HG02870 (cell line): ENCODE data around the gene FUCA2.
"Not testable (repeated sequence)": the region's sequence is repeated elsewhere in the genome, so short reads cannot be mapped to it uniquely, and the experiment has no call there.

Source experiments
- ATAC-seq: cut with Tn5 transposase; IDR thresholded peaks from one replicate; pipeline ENCODE4 v1.9.1; 2021; ENCODE audit warnings: mild to moderate bottlenecking, moderate library complexity; ENCODE audit not compliant: unreplicated experiment

Gene FUCA2

DNA sequence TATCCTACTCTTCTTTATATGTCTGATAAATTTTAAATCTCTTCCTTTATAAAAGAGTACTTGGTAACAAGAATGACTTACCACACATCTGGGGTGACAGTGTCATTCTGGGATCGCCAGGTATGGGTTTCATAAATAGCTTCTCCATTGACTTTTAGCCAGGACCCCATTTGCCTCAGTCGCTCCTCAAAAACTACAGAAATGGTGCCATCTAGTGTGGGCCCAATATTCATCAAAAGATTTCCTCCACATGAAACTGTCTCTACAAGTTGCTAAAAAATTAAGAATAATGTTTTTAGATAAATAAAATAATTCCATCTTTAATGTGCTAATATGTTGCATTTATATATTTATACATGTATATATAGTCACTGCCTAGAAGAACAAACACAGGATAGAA, 9.7 kb downstream of the FUCA2 start:
- ATAC-seq: no peak

DNA sequence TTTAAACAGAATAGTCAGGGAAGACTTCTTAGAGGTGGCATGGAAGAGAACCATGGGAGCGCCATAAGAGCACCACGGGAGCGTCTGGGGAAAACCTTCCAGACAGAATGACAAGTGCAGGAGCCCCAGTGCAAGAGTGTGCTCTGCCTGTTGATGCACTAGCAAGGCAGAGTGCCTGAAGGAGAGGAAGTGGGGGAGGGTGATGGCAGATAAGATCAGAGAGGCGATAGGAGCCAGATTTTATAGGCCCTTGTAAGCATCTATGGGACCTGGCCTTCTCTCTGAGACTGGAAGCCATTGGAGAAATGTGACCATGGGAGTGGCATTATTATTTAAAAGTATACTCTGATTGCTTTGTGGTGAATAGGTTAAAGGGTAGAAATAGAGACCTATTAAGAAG, 13.1 kb downstream of the FUCA2 start:
- no peak for ATAC-seq

DNA sequence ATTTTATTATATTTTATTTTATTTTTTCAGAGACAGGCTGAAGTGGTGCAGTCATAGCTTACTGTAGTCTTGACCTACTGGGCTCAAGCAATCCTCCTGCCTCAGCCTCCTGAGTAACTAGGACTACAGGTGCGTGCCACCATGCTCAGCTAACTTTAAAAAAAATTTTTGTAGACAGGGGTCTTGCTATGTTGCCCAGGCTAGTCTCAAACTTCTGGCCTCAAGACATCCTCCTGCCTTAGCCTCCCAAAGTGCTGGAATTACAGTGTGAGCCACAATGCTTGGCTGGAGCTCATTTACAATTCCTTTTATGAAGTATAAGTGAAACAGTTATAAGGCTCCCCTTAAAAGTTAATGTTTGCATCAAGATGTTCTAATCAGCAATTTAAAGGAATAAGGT, 14.5 kb downstream of the FUCA2 start:
- no peak for ATAC-seq

DNA sequence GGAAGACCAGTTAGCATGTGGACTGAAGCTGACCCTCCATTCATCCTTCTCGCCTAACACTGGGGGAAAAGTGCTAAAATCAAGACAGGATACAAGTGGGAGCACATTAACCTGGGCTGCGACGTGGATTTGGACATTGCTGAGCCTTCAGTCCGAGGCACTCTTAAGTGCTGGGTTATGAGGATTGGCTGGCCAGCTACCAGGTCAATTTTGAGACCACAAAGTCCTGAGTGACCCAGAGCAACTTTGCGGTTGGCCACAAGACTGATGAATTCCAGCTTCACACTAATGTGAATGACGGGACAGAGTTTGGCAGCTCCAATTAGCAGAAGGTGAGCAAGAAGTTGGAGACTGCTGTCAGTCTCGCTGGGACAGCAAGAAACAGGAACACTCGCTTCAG, 20.7 kb downstream of the FUCA2 start:
- no peak for ATAC-seq

GRCh38 chr6:143490244-143490643, 21.3 kb downstream of the FUCA2 start:
- no peak for ATAC-seq

- no peak for ATAC-seq
These were observed 24.8 kb downstream of the FUCA2 start for GRCh38 chr6:143486752-143487151.

DNA sequence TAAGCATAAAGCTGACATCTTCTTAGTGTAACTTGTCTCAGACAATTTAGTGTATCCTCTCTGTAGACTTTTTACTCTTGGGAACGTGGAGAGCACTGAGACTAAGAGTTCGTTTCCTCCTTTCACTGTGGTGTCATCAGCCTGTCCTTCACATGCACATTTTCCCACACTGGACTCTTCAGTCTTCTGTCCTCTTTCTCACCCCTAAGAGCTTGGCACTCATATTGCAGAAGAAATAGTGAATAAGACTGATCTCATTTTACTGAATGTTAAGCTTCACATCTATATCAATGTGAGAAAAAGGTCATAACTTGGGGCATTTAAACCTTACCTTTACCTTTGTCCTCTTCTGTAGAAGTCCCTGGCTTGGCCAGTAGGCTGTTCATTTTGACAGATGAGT, 25.6 kb downstream of the FUCA2 start:
- no peak for ATAC-seq

GRCh38 chr6:143482593-143482992, 28.9 kb downstream of the FUCA2 start:
- no peak for ATAC-seq

- ATAC-seq: peak; percentile 76
These were observed 32.9 kb downstream of the FUCA2 start for GRCh38 chr6:143478479-143479062.

GRCh38 chr6:143476545-143476944, 35.0 kb downstream of the FUCA2 start:
- no peak for ATAC-seq

DNA sequence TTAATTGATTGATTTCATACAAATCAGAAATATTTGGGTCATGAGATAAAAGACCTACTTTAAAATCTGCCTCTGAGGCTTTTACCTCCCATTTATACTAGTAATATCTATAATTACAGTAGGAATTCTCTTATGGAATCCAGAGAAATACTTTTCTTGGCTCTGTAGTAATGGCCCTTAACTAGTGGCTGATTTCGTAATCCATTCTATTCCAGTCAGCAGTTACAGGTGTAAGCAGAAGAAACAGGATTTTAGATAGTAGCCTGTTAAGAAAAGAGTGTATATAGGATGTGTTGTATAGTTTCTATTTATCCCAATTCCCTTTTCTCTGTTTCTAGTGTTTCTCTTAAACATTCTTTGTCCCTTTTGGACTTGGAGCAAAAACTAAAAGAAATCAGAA, 39.7 kb downstream of the FUCA2 start:
- ATAC-seq: no peak

DNA sequence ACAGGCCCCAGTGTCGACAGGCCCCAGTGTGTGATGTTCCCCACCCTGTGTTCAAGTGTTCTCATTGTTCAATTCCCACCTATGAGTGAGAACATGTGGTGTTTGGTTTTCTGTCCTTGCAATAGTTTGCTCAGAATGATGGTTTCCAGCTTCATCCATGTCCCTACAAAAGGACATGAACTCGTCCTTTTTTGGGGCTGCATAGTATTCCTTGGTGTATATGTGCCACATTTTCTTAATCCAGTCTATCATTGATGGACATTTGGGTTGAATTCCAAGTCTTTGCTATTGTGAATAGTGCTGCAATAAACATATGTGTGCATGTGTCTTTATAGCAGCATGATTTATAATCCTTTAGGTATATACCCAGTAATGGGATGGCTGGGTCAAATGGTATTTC, 42.7 kb downstream of the FUCA2 start:
- not testable (repeated sequence) for ATAC-seq

- no peak for ATAC-seq
These were observed 43.5 kb downstream of the FUCA2 start for GRCh38 chr6:143468026-143468425.

DNA sequence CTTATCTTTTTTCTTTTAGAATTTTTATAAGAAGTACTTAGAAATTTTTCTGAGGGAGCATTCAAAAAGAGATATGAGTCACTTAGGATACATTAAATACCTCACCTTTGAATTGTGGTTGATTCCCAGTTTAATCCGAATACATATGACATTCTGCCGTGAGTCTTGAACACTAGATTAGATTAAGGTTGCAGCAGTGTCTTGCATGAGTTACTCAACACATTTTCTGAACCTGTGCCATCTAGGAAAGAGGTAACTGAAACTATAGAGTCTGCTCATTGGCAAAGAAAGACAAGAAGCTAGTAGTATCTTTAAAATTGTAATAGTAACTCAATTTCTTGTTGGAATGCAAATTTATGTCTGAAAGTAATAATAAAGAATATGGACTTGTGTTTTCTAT, 46.0 kb downstream of the FUCA2 start:
- ATAC-seq: no peak

DNA sequence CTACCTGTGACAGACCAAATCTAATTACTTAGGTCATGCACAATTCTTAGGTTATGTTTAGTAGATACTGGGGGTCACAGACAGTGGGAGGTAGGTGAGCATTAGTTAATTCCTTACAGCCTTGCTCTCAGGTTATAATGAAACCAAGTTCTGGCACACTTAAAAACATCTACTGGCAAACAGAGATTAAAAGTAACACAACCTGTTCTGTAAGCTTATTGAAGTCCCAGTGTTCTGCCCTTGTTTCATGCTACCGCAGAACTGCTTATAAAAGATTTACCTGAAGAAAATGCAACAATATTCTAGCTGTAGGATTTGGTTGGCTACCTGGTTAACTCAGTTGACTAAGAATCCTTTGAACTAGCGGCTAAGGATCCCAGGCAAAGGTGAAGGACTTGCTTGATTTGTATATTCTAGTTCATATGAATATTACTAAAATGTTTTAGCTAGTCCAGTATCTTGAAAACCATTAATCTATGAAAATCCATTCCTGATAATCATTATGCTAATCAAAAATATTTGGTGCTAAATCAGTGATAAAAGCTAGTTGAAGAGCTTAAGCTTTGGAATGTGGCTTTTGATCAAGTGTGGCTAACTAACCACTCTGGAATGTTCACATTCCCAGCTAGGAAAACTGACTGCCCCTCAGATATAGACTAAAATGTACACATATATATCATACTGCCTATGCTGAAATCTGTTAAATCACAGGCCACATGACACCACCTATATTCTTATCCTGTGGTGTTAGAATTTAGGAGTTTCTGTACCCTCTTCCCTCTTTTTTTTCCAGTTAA, 53.8 kb downstream of the FUCA2 start:
- ATAC-seq: no peak

DNA sequence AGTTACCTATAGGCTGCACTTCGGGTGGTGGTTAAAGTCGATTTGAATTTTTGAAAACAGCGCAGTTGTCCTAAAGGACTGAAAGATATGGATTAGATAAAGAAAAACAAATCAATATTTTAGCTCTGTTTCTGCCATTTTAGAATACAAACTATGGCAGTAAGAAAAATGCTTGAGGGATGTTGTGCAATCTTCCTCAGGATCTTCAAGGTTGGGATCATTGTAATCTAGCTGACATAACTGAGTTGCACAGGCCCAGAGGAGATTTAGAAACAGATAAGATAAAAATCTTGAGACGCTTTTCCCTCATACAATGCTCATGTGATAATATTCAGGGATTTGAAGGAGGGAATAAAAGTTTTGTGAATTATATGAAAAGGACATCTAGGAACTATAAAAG, 60.0 kb downstream of the FUCA2 start:
- ATAC-seq: no peak

GRCh38 chr6:143450453-143451371, 60.8 kb downstream of the FUCA2 start, which contains the start of the genes ADAT2 and PEX3:
ADAT2 (minus strand) TSS chr6:143450695; CDS start chr6:143450658, 37 bp downstream.
PEX3 (plus strand) TSS chr6:143450805; CDS start chr6:143451043, 238 bp downstream.
- peak; percentile 95 for ATAC-seq

DNA sequence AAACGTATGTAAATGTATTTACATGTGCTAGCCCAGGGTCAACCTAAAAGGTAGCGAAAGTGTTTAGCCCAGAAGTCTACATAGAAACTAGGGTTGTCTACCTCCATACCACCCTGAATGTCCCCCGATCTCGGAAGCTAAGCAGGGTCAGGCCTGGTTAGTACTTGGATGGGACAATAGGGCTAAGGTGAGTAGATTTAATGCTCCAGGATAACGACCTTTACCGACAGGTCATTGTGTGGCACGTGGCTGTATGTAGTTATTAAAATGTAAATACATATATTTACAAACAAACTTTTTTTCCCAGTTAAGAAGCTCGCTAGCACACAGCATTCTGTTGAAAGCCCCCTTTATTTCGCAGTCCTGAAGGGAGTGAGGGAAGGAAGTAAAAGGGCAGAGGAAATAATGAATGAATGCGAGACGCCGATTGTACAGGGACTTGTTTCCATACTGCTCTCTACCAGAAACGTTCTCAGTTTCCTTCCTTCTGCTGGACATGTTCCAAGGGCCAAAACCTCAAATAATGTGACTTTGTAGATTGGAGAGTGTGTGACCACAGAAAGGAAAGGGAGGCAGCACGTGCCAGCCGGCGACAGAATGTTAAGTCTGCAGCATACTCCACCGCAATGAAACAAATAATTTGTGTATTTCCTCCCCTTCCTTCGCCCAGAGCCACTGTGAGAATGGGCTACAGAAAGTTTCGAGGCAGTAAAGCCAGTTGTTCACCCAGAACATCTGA, 61.6 kb downstream of the FUCA2 start:
- peak; percentile 2 for ATAC-seq

DNA sequence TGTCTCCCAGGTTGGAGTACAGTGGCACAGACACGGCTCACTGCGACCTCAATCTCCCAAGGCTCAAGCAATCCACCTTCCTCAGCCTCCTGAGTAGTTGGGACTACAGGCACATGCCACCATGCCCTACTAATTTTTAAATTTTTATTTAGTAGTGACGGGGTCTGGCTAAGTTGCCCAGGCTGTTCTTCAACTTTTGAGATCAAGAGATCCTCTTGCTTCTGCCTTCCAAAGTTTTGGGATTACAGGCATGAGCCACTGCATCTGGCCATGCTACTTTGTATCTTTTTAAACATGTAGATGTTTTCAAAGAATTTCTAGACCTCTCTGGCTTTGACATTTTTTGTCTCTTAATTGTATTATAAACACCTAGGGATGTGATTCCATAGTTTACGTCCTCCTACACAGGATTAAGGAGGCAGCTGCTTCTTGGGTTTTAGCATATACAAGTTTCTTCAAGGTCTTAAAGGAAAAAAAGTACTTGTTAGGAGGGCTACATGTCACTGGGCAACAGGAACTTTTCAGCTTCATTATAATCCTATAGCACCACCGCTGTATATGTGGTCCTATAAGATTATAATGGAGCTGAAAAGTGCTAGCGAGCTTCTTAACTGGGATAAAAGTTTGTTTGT, 62.3 kb downstream of the FUCA2 start:
- ATAC-seq: no peak

DNA sequence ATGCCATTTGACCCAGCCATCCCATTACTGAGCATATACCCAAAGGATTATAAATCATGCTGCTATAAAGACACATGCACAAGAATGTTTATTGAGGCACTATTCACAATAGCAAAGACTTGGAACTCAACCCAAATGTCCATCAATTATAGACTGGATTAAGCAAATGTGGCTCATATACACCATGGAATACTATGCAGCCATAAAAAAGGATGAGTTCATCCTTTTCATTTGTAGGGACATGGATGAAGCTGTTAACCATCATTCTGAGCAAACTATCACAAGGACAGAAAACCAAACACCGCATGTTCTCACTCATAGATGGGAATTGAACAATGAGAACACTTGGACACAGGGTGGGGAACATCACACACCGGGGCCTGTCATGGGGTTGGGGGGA, 63.7 kb downstream of the FUCA2 start:
- ATAC-seq: not testable (repeated sequence)
